Hepatocyte (in vitro differentiated cells): ENCODE data around the gene RHBDD3. TPM values are rescaled to one million over a fixed set of nuclear protein-coding genes. Genes with fewer than 3 reads are reported as not detected.

ENCODE experiments used
- DNase-seq: peaks from one replicate; pipeline ENCODE4 v3.0.0-alpha.2; 2016; ENCODE audit warnings: low spot score
- H2AFZ ChIP-seq: fragments of 200-600 bp; sonication (generic); 2 replicates; pipeline ENCODE4 v1.6.0; 2016; ENCODE audit warnings: antibody characterized with exemption, mild to moderate bottlenecking
- H3K27ac ChIP-seq: fragments of 200-600 bp; sonication (generic); 2 replicates; pipeline ENCODE4 v1.5.1; 2016; ENCODE audit warnings: mild to moderate bottlenecking
- H3K27me3 ChIP-seq: fragments of 200-600 bp; sonication (generic); 2 replicates; pipeline ENCODE4 v1.6.1; 2016
- H3K36me3 ChIP-seq: fragments of 200-600 bp; sonication (generic); replicated peaks from 2 replicates; pipeline ENCODE4 v1.5.1; 2016; ENCODE audit warnings: low read depth; ENCODE audit not compliant: insufficient read depth
- H3K4me1 ChIP-seq: fragments of 200-600 bp; sonication (generic); 2 replicates; pipeline ENCODE4 v1.5.1; 2016; ENCODE audit warnings: mild to moderate bottlenecking, moderate library complexity; ENCODE audit not compliant: insufficient read depth
- H3K4me2 ChIP-seq: fragments of 200-600 bp; sonication (generic); 2 replicates; pipeline ENCODE4 v1.6.0; 2016
- H3K4me3 ChIP-seq: fragments of 200-600 bp; sonication (generic); 2 replicates; pipeline ENCODE4 v1.5.1; 2016; ENCODE audit warnings: mild to moderate bottlenecking
- H3K79me2 ChIP-seq: fragments of 200-600 bp; sonication (generic); 2 replicates; pipeline ENCODE4 v1.6.0; 2017; ENCODE audit warnings: mild to moderate bottlenecking
- H3K9me2 ChIP-seq: fragments of 200-600 bp; sonication (generic); replicated peaks from 2 replicates; pipeline ENCODE4 v1.6.0; 2017; ENCODE audit warnings: mild to moderate bottlenecking; ENCODE audit not compliant: insufficient read depth
- H3K9me3 ChIP-seq: fragments of 200-600 bp; sonication (generic); 2 replicates; pipeline ENCODE4 v1.5.1; 2016; ENCODE audit warnings: low read depth, mild to moderate bottlenecking
- H4K20me1 ChIP-seq: fragments of 200-600 bp; sonication (generic); 2 replicates; pipeline ENCODE4 v1.6.0; 2016; ENCODE audit warnings: mild to moderate bottlenecking; ENCODE audit not compliant: insufficient read depth, poor library complexity, severe bottlenecking
- CTCF ChIP-seq: fragments of 200-600 bp; sonication (generic); IDR thresholded peaks from 2 replicates; pipeline ENCODE4 v1.5.1; 2016; ENCODE audit warnings: antibody characterized with exemption, mild to moderate bottlenecking; ENCODE audit not compliant: poor library complexity
- EZH2 ChIP-seq: fragments of 200-600 bp; sonication (generic); IDR thresholded peaks from 2 replicates; pipeline ENCODE4 v1.6.1; 2016; ENCODE audit warnings: antibody characterized with exemption, mild to moderate bottlenecking, borderline replicate concordance
- EZH2phosphoT487 ChIP-seq: fragments of 200-600 bp; sonication (generic); IDR thresholded peaks from one replicate; pipeline ENCODE4 v1.6.1; 2018; ENCODE audit warnings: antibody characterized with exemption, mild to moderate bottlenecking, low read depth, moderate library complexity; ENCODE audit not compliant: unreplicated experiment, severe bottlenecking
- WGBS: methylation state at CpG from one replicate; pipeline ENCODE4 v1.1.6; 2016; ENCODE audit warnings: low lambda C conversion rate; ENCODE audit errors: missing lambda C conversion rate; 5-methylcytosine and 5-hydroxymethylcytosine counted together
- polyA plus RNA-seq: library from polyadenylated mRNA; unstranded; fragments of >200 nt; fragmentation: Nextera tagmentation; extraction: Ambion mirVana; gene quantifications from 2 replicates; pipeline ENCODE4 v1.2.1, GENCODE V29; 2016
- total RNA-seq: library from RNA; depleted of rRNA; stranded (reverse); fragments of >200 nt; gene quantifications from 2 replicates; pipeline ENCODE4 v1.2.3, GENCODE V29; 2014

Gene RHBDD3
- total and polyA plus RNA-seq, 2 experiments from 2014 or later, result 27.2 to 46.7 TPM

GRCh38 chr22:29314537-29315285 lies 46.9 kb upstream of the RHBDD3 start:
- H3K27ac ChIP-seq, result no peak overlapping the region
- TF ChIP-seq EZH2, result peak; percentile 75
- TF ChIP-seq CTCF, result no peak
- TF ChIP-seq EZH2phosphoT487, result no peak
- H3K4me3 ChIP-seq, result no peak overlapping the region
- no peaks in the 10 kb centered on the region for H3K9me2 ChIP-seq
- H2AFZ ChIP-seq, result no peak overlapping the region
- no peaks in the 10 kb centered on the region for H4K20me1 ChIP-seq
- H3K4me2 ChIP-seq, result peak overlapping the region; percentile 85
- peaks cover 13% of the 10 kb centered on the region for H3K4me1 ChIP-seq
- peaks cover 37% of the 10 kb centered on the region for H3K27me3 ChIP-seq
- no peaks in the 10 kb centered on the region for H3K9me3 ChIP-seq
- WGBS, result 11% methylated on average over 51 of the region's 69 CpGs
- DNase-seq, result no peak
- H3K79me2 ChIP-seq, result no peaks in the 10 kb centered on the region
- H3K36me3 ChIP-seq, result no peaks in the 10 kb centered on the region

GRCh38 chr22:29313576-29314466 lies 46.0 kb upstream of the RHBDD3 start:
- H3K27me3 ChIP-seq, result peaks cover 37% of the 10 kb centered on the region
- no peak for DNase-seq
- peaks cover 18% of the 10 kb centered on the region for H3K4me1 ChIP-seq
- 71% methylated on average over 39 of the region's 51 CpGs for WGBS
- peak overlapping the region; percentile 85 for H3K4me2 ChIP-seq
- no peak for TF ChIP-seq EZH2
- no peak for TF ChIP-seq CTCF
- TF ChIP-seq EZH2phosphoT487, result no peak
- H3K4me3 ChIP-seq, result no peak overlapping the region
- H4K20me1 ChIP-seq, result no peaks in the 10 kb centered on the region
- H3K9me2 ChIP-seq, result no peaks in the 10 kb centered on the region
- H3K79me2 ChIP-seq, result no peaks in the 10 kb centered on the region
- H3K36me3 ChIP-seq, result no peaks in the 10 kb centered on the region
- no peak overlapping the region for H3K27ac ChIP-seq
- no peak overlapping the region for H2AFZ ChIP-seq
- no peaks in the 10 kb centered on the region for H3K9me3 ChIP-seq

GRCh38 chr22:29313126-29313575 lies 45.4 kb upstream of the RHBDD3 start:
- Histone ChIP-seq H3K9me2 (no peaks in the 10 kb centered on the region), H3K9me3 (no peaks in the 10 kb centered on the region), H3K27ac (no peak overlapping the region), H3K36me3 (no peaks in the 10 kb centered on the region), H2AFZ (no peak overlapping the region), H3K79me2 (no peaks in the 10 kb centered on the region), H3K4me2 (no peak overlapping the region), H3K27me3 (peaks cover 37% of the 10 kb centered on the region), H4K20me1 (no peaks in the 10 kb centered on the region), H3K4me1 (peaks cover 18% of the 10 kb centered on the region), H3K4me3 (no peak overlapping the region)
- TF ChIP-seq EZH2phosphoT487 (no peak), CTCF (peak; percentile 41)
- 38% methylated on average over 28 of the region's 44 CpGs for WGBS
- no peak for DNase-seq
